Jurkat, Clone E6-1 (cell line): Measurements from ENCODE around the gene RAD50.
"Not testable (repeated sequence)": the region's sequence is repeated elsewhere in the genome, so short reads cannot be mapped to it uniquely, and the experiment has no call there.

ENCODE experiments used
- DNase-seq: peaks from one replicate; pipeline ENCODE4 v3.0.0-alpha.2; 2011; ENCODE audit warnings: low read depth, low spot score
- H3K4me3 ChIP-seq: 2 replicates; pipeline ENCODE4 v1.5.1; 2011; ENCODE audit warnings: mild to moderate bottlenecking, low read length, control low read depth, moderate library complexity

RAD50 gene

DNA sequence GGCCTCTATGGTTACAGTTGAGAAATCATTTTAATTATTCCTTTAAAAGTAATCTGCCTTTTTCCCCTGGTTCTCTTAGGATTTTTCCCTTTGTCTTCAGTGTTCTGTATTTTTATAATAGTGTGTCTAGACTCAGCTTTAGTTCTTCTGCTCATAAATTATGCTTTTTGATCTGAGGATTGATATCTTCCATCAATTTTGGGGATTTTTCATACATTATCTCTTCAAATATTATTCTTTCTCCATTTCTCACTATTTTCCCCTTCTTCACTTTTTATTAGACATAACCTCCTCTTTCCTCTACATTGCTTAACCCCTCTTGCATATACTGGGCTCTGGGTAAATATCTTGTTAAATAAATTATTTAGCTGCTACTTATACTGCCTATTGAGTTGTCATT lies 64.9 kb downstream of the RAD50 start:
- no peak for DNase-seq
- no peak overlapping the region for H3K4me3 ChIP-seq

DNA sequence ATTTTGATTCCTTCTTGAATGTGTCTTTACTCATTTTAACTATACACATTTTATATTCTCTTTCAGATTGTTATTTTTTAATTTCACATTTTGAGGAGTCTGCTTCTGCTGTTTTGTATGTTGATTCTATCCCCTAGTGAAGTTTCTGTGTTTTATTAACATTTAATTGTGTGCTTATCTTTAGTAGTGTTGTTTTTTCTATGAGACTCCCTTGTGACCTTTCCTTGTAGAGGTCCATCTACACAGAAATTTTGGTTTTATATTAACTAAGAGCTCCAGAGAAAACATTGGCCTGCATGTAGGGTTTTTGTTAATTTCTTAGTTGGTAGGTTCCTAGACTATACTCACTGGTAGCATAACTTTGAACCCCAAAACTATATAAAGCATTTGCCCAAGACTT lies 65.8 kb downstream of the RAD50 start:
- no peak for DNase-seq

DNA sequence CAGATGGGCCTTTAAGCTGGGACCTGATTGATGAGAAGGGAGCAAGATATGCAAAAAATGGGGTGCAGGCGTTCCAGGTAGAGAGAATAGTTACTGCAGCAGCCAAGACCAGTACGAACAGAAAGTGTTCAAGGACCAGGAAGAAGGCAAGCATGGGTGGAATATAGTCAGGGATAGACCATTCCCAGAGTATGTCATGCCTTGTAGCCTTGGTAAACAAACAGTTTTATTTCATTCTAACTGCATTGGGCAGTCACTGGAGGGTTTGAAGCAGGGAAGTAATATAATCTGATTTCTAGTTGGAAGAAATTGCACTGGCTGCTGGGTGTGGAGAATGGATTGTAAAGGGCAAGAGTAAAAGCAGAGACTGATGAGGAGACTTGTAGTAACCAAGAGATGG lies 70.7 kb downstream of the RAD50 start:
- no peak for DNase-seq
- no peak overlapping the region for H3K4me3 ChIP-seq

More for the DNA sequence above, 65.8 kb downstream of the RAD50 start:
- no peak overlapping the region for H3K4me3 ChIP-seq

DNA sequence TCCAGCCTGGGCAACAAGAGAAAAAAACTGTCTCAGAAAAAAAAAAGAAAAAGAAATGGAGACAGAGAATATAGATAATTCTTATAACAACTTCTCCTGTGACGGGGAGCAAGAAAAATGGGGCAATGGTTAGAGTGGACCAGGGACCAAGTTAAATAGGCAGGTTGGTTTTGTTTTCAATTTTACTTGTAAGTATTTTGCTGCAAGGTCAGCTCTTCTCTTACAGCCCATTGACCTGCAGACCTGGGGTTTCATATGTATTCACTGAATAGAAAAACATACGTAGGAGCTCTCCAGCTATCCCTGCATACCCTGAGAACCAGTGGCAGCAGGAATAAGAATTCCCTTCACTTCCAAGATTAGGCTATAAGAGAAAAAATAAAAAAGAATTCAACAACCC lies 72.0 kb downstream of the RAD50 start:
- H3K4me3 ChIP-seq = no peak overlapping the region
- DNase-seq = no peak

DNA sequence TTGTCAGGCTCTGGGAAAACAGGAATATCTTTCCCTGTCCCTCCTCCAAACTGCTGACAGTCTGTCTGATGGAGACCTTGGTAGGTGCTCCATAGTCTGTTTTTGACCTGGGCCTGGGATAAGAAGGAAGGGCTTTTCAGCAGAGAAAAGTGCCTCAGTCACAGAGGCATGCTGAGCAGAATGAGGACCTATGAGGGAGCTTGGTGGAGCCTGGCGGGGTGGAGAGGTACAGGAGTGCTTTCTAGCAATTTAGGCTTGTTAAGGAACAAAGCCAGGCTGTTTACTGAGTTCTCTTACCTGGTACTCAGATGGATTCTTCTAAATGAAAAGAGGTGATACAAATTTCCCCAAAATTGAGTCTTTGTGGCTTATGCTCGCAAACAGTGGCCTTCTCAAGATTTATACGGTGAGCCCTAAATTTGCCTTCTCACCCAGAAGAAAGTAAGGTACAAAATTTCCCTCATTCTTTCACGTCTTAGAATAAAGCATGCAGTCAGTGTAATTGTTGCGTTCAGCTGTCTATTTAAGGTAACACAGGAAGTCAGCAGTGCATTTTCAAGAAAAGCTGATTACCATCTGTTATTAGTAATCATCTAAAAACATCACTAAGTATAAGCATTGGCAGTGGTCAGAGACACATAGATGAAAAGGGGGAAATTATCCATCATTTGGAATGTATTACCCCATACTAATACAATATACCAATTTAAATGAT lies 72.6 kb downstream of the RAD50 start:
- no peak for DNase-seq
- no peak overlapping the region for H3K4me3 ChIP-seq

DNA sequence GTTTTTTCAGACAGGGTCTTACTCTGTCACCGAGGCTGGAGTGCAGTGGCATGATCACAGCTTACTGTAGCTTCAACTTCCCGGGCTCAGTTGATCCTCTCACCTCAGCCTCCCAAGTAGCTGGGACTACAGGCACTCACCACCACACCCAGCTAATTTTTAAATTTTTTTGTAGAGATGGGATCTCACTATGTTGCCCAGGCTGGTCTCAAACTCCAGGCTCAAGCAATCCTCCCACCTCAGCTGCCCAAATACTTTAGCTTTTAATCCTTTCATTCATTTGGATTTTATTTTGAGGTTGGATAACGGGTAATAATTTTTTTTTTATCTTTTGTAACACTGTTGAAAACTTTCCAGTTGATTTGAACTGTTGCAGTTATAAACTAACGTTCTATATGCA lies 76.8 kb downstream of the RAD50 start:
- not testable (repeated sequence) for H3K4me3 ChIP-seq, DNase-seq

DNA sequence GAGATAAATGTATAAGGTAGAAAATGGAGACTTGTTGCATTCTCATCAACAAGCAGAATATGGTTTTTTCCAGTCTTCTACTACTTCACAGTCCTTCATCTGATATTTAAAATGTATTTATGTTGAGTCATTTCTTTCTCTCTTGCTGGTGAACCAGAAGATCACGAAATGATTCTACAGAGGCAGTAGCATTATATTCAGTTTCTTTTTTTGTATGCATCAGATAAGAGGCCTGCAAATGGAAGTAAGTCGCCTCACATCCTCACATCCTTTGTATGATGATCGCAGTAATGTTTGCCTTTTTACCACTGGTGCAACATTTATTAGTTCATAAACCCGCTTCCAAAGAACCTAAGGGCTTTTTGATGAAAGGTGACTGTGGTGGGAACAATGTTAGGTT lies 79.1 kb downstream of the RAD50 start:
- H3K4me3 ChIP-seq = no peak overlapping the region
- no peak for DNase-seq

DNA sequence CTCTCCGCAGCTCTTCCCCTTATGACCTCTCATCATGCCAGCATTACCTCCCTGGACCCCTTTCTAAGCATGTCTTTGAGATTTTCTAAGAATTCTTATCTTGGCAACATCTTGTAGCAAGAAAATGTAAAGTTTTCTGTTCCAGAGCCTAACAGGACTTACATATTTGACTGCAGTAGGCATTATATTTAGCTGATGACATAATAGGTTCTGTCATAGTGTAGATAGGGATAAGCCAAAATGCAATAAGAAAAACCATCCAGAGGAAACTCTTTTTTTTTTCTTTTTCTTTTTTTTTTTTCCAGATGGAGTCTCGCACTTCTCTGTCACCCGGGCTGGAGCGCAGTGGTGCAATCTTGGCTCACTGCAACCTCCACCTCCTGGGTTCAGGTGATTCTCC lies 80.5 kb downstream of the RAD50 start:
- no peak overlapping the region for H3K4me3 ChIP-seq
- no peak for DNase-seq

DNA sequence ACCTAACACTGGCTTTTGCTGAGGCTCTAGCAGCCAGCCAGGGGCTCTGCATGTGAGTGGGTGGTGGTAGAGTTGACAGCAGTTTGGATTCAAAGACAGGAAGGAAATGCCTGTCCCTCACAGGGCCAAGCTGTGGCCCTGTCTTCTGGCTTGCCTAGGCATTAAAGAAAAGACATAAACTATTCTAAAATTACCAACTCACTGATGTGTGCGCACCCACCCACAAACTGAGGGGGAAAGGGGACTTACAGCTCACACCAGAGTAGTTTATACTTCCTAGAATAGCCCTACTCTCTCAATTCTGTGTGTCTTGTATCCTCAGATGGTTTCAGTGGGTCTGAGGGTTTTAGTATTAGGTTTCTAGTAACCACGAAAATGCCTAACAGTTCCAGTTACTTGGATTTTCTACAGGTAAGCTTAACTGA lies 82.9 kb downstream of the RAD50 start:
- peak; percentile 20 for DNase-seq
- H3K4me3 ChIP-seq = no peak overlapping the region

DNA sequence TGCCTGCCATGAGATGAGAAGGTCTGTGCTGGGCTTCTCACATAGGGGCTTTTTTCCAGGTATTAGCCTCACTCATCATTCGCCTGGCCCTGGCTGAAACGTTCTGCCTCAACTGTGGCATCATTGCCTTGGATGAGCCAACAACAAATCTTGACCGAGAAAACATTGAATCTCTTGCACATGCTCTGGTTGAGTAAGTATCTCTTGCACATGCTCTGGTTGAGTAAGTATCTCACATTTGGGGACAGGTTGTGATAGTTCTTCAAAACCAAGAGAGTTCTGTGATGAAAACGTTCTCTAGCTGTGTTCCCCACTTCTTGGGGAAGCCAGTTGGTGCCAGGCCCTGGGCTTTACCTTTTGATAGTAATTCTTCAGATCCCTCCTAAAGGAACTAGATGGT lies 83.8 kb downstream of the RAD50 start:
- no peak overlapping the region for H3K4me3 ChIP-seq
- DNase-seq = no peak

DNA sequence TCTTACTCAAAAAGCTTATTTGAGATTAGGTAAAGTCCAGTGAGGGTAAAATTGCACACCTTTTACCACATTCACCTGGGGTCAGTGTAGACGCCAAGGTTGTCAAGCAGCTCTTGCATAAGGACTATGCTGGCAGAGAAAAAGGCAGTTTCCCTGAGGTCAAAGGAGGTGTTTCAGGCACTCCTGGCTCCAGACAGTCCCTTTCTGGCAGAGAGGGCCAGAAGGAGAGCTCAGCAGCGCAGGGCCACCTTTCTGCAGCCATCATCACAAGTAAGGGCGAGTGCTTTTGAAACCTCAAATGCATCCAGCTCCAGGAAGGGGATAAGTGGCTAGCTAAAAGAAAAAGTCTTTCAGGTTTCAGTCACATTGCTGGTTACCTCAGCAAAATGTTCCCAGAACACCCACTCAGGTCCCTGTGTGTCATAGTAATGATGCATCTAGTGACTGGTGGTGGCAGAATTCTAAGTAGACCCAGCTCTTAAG lies 84.5 kb downstream of the RAD50 start:
- DNase-seq = no peak
- H3K4me3 ChIP-seq = no peak overlapping the region

DNA sequence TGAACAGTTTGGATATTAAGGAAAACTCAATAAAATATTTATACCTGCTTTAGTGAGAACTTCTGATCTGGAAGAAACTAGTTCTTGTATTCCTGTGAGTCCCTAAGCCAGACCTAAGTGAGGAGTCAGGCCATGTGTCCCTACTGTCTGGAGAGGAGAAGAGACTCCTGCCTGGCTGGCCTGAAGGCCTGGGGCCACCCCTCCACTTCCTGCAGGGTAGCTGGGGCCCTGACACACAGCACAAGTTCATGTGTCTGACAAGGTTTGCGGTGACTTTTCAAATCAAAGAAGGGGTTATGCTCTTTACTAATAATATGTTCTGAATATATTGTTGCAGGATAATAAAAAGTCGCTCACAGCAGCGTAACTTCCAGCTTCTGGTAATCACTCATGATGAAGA lies 85.1 kb downstream of the RAD50 start:
- no peak for DNase-seq
- H3K4me3 ChIP-seq = no peak overlapping the region

DNA sequence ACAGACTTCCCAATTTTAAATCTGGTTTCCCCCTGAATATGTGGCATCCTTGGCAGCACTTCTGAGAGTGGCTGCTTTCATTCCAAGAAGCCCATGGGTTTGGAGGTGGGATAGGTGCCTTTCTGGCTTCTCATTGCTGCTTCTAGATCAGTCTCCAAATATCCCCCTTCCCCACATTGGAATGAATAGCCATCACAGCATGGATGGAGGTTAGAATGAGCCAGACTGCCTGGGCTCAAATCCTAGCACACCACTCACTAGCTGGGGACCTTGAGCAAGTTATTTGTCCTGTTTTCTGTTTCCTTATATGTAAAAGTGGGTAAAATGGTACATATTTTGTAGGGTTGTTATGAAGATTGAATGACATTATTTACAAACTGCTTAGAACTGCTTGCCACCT lies 87.4 kb downstream of the RAD50 start:
- DNase-seq = no peak
- no peak overlapping the region for H3K4me3 ChIP-seq

DNA sequence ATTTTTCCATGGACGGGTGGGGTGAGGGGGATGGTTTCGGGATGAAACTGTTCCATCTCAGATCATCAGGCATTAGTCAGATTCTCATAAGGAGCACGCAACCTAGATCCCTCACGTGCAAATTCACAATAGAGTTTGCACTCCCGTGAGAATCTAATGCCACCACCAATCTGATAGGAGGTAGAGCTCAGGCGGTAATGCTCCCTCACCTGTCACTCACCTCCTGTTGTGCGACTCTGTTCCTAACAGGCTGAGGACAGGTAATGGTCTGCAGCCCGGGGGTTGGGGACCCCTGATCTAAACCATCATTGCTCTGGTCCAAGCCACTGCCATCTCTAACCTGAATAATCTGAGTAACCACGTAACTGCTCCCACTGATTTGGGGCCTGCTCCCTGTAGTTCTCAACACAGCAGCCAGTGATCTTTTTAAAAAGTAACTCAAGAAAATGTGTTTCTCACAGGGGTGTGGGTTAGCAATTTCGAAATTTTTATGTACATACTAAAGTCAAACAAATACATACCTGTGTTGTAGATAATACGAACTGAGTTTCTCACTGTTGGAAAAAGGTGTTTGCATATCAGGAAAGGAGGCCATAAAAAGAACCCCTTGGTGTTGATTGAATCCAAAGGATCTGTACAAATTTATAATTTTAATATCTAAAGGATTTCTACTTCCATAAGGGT lies 89.9 kb downstream of the RAD50 start:
- H3K4me3 ChIP-seq = no peak overlapping the region
- no peak for DNase-seq

DNA sequence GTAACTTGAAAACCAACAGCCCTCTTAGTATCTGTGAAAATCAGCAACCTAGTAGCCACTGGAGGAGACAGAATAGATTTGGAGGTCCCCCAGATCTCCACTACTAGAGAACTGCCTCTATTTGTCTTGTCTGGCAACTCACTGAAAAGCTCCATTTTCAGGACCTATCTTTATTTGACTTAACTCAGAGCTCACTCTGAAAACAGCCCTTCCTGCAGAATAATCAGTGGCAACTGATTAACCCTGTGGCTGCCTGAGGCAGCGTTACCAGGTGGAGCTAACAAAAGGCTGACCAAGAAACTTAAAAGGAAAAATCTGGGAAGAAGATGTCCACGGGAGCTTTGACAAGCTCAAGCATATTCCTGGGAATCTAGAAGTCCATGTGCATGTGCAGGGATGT lies 90.7 kb downstream of the RAD50 start:
- DNase-seq = no peak
- H3K4me3 ChIP-seq = no peak overlapping the region

DNA sequence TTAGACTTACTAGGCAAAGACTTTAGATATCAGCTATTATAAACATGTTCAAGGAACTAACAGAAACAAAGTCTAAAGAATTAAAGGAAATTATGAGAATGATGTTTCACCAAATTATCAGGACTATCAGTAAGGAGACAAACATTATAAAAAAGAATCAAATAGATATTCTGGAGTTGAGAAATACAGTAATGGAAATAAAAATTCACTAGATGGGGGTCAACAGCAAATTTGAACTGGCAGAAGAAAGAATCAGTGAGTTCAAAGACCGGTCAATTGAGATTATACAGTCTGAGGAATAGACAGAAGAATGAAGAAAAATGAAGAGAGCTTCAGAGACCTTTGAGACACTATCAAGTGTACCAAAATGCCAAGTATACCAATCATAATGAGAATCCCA lies 91.6 kb downstream of the RAD50 start:
- no peak for DNase-seq
- no peak overlapping the region for H3K4me3 ChIP-seq

DNA sequence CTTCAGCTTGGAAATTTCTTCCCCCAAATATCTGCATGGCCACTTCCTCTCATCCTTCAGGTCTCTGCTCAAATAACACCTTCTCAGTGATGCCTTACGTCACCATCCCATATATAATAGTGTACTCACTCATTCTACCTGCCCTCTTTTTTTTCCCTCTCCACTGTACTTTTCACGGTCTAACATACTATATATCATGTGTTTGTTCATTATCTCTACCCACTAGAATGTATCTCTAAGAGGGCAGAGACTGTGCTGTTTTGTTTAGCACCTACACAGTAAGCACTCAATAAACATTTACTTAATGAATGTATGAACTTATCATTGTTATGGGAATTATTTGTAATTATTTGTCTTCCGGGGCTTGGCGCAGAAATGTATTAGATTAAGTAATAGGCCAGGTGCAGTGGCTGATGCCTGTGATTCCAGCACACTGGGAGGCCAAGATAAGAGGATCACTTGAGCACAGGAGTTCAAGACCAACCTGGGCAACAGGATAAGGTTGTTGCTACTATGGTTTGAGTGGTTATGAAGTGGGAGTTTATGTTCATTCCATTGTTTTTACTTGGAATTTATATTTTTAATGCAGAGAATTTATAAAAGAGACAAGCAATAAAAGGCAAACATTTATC lies 95.2 kb downstream of the RAD50 start:
- no peak for DNase-seq
- H3K4me3 ChIP-seq = no peak overlapping the region

DNA sequence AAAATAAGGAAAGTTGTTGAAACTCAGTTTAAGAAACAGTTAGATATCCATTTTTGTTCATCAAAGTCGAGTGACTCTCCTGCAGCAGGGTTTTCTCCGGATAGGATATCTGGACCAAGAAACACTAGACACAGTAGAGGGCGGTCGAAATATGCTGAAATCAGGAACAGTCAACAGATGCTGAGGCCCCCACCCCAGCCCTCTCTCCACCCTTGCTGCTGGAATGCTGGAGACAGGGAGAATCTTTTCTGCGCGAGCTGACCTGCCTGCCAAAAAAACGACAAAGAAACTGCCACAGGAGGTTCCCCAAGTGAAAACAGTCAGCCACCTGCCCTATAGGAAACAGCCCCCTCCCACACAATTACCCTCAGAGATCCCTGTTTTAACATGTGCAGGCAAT lies 96.9 kb downstream of the RAD50 start:
- DNase-seq = no peak
- H3K4me3 ChIP-seq = no peak overlapping the region

DNA sequence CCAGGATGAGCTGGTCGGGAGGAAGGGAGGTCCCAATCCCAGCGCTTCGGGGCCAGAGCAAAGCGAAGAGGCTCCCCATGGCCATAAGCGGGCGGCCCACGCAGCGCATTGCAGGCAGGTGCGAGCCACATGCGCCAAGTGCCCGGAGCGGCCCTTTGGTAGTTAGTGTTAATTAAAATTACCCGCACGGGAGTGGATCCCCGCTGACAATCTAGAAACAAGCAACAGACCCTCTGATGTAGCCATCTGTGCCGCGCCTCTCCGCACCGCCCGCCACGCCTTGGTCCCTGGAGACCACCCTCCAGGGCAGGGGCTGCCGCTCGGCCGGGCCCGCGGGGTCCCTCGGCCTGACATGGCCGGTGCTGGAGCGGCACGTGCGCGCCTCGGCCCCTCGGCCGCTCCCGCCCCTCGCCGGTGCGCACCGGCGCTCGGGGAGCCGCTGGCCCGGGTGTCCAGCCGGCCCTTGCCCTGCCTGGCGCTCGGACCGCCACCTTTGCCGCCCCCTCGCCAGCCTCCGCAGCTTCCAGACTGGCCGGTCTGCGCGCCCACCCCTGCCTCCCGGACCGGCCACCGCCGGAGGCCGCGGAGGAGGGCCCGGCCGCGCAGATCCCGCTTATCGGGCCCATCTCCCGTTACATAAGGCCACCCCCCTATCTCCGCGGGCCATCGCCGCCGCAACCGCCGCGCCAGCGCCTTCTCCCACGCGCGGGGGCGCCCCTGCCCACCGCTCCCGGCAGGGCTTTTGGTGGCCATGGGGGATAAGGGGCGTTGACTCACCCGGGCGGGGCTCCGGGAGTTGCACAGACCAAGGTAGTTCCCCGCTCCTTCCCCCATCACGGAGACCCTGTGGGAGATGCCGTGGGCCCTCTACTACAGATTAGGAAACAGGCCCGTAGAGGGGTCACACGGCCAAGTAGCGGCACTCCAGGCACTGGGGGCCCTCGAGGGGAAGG lies 99.3 kb downstream of the RAD50 start:
- no peak overlapping the region for H3K4me3 ChIP-seq
- no peak for DNase-seq
